Hepatocyte (in vitro differentiated cells): ENCODE data around the gene FBLN1. TPM values are rescaled to one million over a fixed set of nuclear protein-coding genes. Genes with fewer than 3 reads are reported as not detected.
A peak's percentile ranks its signal among the peaks of the same experiment; 100 is the strongest.
"Not testable (repeated sequence)": the region's sequence is repeated elsewhere in the genome, so short reads cannot be mapped to it uniquely, and the experiment has no call there.

Experiments
- DNase-seq: peaks from one replicate; pipeline ENCODE4 v3.0.0-alpha.2; 2016; ENCODE audit warnings: low spot score
- H2AFZ ChIP-seq: fragments of 200-600 bp; sonication (generic); 2 replicates; pipeline ENCODE4 v1.6.0; 2016; ENCODE audit warnings: antibody characterized with exemption, mild to moderate bottlenecking
- H3K27ac ChIP-seq: fragments of 200-600 bp; sonication (generic); 2 replicates; pipeline ENCODE4 v1.5.1; 2016; ENCODE audit warnings: mild to moderate bottlenecking
- H3K27me3 ChIP-seq: fragments of 200-600 bp; sonication (generic); 2 replicates; pipeline ENCODE4 v1.6.1; 2016
- H3K36me3 ChIP-seq: fragments of 200-600 bp; sonication (generic); replicated peaks from 2 replicates; pipeline ENCODE4 v1.5.1; 2016; ENCODE audit warnings: low read depth; ENCODE audit not compliant: insufficient read depth
- H3K4me1 ChIP-seq: fragments of 200-600 bp; sonication (generic); 2 replicates; pipeline ENCODE4 v1.5.1; 2016; ENCODE audit warnings: mild to moderate bottlenecking, moderate library complexity; ENCODE audit not compliant: insufficient read depth
- H3K4me2 ChIP-seq: fragments of 200-600 bp; sonication (generic); 2 replicates; pipeline ENCODE4 v1.6.0; 2016
- H3K4me3 ChIP-seq: fragments of 200-600 bp; sonication (generic); 2 replicates; pipeline ENCODE4 v1.5.1; 2016; ENCODE audit warnings: mild to moderate bottlenecking
- H3K79me2 ChIP-seq: fragments of 200-600 bp; sonication (generic); 2 replicates; pipeline ENCODE4 v1.6.0; 2017; ENCODE audit warnings: mild to moderate bottlenecking
- H3K9me2 ChIP-seq: fragments of 200-600 bp; sonication (generic); replicated peaks from 2 replicates; pipeline ENCODE4 v1.6.0; 2017; ENCODE audit warnings: mild to moderate bottlenecking; ENCODE audit not compliant: insufficient read depth
- H3K9me3 ChIP-seq: fragments of 200-600 bp; sonication (generic); 2 replicates; pipeline ENCODE4 v1.5.1; 2016; ENCODE audit warnings: low read depth, mild to moderate bottlenecking
- H4K20me1 ChIP-seq: fragments of 200-600 bp; sonication (generic); 2 replicates; pipeline ENCODE4 v1.6.0; 2016; ENCODE audit warnings: mild to moderate bottlenecking; ENCODE audit not compliant: insufficient read depth, poor library complexity, severe bottlenecking
- EZH2 ChIP-seq: fragments of 200-600 bp; sonication (generic); IDR thresholded peaks from 2 replicates; pipeline ENCODE4 v1.6.1; 2016; ENCODE audit warnings: antibody characterized with exemption, mild to moderate bottlenecking, borderline replicate concordance
- EZH2phosphoT487 ChIP-seq: fragments of 200-600 bp; sonication (generic); IDR thresholded peaks from one replicate; pipeline ENCODE4 v1.6.1; 2018; ENCODE audit warnings: antibody characterized with exemption, mild to moderate bottlenecking, low read depth, moderate library complexity; ENCODE audit not compliant: unreplicated experiment, severe bottlenecking
- WGBS: methylation state at CpG from one replicate; pipeline ENCODE4 v1.1.6; 2016; ENCODE audit warnings: low lambda C conversion rate; ENCODE audit errors: missing lambda C conversion rate; 5-methylcytosine and 5-hydroxymethylcytosine counted together
- polyA plus RNA-seq: library from polyadenylated mRNA; unstranded; fragments of >200 nt; fragmentation: Nextera tagmentation; extraction: Ambion mirVana; gene quantifications from 2 replicates; pipeline ENCODE4 v1.2.1, GENCODE V29; 2016
- total RNA-seq: library from RNA; depleted of rRNA; stranded (reverse); fragments of >200 nt; gene quantifications from 2 replicates; pipeline ENCODE4 v1.2.3, GENCODE V29; 2014
- TF ChIP-seq, protein P1 (sequence below): fragments of 200-600 bp; sonication (generic); IDR thresholded peaks from 2 replicates; pipeline ENCODE4 v1.5.1; 2016; ENCODE audit warnings: antibody characterized with exemption, mild to moderate bottlenecking; ENCODE audit not compliant: poor library complexity

Gene FBLN1
- total and polyA plus RNA-seq, 2 experiments from 2014 or later = 201 to 669 TPM

DNA sequence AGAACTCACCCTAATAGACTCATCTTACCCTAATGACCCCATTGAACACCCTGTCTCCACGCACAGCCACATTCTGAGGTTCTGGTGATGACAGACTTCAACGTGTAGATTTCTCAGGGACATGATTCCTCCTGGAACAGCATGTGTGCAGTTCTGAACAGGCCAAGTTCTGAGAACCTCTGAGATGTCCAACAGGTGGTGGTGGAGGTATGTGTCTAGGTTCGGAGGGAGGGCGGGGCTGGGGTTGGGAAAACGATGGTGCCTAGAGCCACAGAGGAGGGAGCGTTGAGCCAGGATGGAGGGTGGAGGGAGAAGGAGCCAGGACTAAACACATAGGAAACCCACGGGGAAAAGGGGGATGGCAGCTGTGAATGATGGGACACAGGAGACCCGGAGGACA, 43.4 kb upstream of the FBLN1 start:
- no peak for DNase-seq
- no peaks in the 10 kb centered on the region for H3K9me3 ChIP-seq
- H4K20me1 ChIP-seq = no peaks in the 10 kb centered on the region
- H3K9me2 ChIP-seq = no peaks in the 10 kb centered on the region
- TF ChIP-seq EZH2 (no peak), EZH2phosphoT487 (no peak)
- TF ChIP-seq, protein P1, sequence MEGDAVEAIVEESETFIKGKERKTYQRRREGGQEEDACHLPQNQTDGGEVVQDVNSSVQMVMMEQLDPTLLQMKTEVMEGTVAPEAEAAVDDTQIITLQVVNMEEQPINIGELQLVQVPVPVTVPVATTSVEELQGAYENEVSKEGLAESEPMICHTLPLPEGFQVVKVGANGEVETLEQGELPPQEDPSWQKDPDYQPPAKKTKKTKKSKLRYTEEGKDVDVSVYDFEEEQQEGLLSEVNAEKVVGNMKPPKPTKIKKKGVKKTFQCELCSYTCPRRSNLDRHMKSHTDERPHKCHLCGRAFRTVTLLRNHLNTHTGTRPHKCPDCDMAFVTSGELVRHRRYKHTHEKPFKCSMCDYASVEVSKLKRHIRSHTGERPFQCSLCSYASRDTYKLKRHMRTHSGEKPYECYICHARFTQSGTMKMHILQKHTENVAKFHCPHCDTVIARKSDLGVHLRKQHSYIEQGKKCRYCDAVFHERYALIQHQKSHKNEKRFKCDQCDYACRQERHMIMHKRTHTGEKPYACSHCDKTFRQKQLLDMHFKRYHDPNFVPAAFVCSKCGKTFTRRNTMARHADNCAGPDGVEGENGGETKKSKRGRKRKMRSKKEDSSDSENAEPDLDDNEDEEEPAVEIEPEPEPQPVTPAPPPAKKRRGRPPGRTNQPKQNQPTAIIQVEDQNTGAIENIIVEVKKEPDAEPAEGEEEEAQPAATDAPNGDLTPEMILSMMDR = no peak
- no peak overlapping the region for H3K4me3 ChIP-seq
- H3K27me3 ChIP-seq = no peaks in the 10 kb centered on the region
- peaks cover 23% of the 10 kb centered on the region for H3K4me1 ChIP-seq
- peak overlapping the region; percentile 87 for H3K27ac ChIP-seq
- H3K36me3 ChIP-seq = no peaks in the 10 kb centered on the region
- WGBS = 94% methylated on average over 8 of the region's 8 CpGs
- H3K4me2 ChIP-seq = no peak overlapping the region
- H3K79me2 ChIP-seq = no peaks in the 10 kb centered on the region
- H2AFZ ChIP-seq = no peak overlapping the region

DNA sequence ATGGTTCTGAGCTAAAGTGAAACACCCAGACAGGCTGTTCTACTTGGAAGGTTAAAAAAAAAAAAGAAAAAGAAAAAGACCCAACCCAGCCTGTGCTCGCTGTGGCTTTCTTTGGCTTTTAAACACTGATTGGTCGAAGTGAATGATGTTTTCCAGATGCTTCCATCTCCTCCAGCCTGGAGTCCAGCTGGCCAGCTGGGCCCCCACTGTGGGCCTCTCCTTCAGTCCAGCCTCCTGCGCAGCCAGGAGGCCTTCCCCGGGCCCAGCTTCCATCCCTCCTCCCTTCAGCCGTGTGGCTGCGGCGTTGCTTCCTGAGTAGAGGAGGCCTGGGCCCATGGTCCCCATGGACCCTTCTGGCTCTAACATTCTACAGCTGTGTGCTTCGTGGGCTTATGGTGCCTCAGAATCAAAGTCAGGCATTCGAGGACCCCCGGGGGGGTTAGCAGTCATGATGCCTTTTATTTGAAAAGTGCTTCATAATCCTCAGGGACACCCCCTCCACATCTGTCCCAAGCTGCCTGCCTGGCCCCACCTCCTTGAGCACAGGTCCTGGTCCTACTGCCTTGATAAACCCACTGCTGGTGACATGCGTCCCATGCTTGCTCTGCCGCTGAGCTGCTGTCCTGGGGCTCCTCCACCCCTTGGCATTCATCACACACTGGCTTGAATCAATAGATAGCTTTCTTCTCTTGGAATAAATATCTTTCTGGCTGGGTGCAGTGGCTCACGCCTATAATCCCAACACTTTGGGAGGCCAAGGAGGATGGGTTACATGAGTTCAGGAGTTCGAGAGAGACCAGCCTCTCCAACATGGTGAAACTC, 42.2 kb upstream of the FBLN1 start:
- 55% methylated on average over 14 of the region's 14 CpGs for WGBS

DNA sequence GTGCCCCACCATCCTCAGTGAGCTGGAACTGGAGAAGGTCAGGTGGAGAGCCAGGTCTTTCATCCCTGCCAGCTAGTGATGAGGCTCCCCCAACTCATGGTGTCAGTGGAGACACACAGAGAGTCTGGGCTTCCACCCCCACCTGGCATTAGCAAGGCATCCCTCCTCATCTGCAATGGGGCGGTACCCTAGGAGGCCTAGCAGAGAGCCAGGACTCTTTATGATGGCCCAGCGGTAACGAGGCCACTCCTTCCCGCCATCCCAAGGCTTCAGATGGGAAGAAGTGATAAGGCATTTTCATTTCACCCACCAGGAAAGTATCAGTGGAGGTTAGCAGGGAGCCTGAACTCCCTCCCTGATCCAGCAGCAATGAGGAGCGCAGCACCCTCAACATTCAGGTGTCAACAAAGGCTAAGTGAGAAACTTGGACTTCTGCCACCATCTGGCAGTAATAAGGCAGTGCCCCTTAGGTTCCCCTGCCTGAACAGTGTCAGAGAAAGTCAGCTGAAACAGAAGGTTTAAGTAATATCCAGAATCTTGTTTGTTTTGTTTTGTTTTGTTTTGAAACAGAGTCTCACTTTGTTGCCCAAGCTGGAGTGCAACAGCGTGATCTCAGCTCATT, 40.5 kb upstream of the FBLN1 start:
- peak; percentile 56 for DNase-seq
- no peaks in the 10 kb centered on the region for H4K20me1 ChIP-seq
- H3K79me2 ChIP-seq = no peaks in the 10 kb centered on the region
- TF ChIP-seq EZH2 (no peak), EZH2phosphoT487 (no peak)
- TF ChIP-seq, protein P1 = peak; percentile 28
- H3K27ac ChIP-seq = no peak overlapping the region
- no peaks in the 10 kb centered on the region for H3K9me2 ChIP-seq
- peaks cover 13% of the 10 kb centered on the region for H3K4me1 ChIP-seq
- H2AFZ ChIP-seq = no peak overlapping the region
- no peak overlapping the region for H3K4me3 ChIP-seq
- no peak overlapping the region for H3K4me2 ChIP-seq
- 90% methylated on average over 6 of the region's 6 CpGs for WGBS
- no peaks in the 10 kb centered on the region for H3K27me3 ChIP-seq
- no peaks in the 10 kb centered on the region for H3K36me3 ChIP-seq
- H3K9me3 ChIP-seq = no peaks in the 10 kb centered on the region

More for the DNA sequence above, 42.2 kb upstream of the FBLN1 start:
- Histone ChIP-seq H3K4me2 (peak overlapping the region; percentile 46), H3K79me2 (no peaks in the 10 kb centered on the region), H2AFZ (no peak overlapping the region), H3K9me3 (no peaks in the 10 kb centered on the region), H3K36me3 (no peaks in the 10 kb centered on the region), H3K4me3 (no peak overlapping the region), H3K27ac (peak overlapping the region; percentile 87), H3K4me1 (peaks cover 13% of the 10 kb centered on the region), H4K20me1 (no peaks in the 10 kb centered on the region), H3K9me2 (no peaks in the 10 kb centered on the region), H3K27me3 (no peaks in the 10 kb centered on the region)
- peak; percentile 82 for DNase-seq
- TF ChIP-seq, protein P1 = no peak
- TF ChIP-seq EZH2 (no peak), EZH2phosphoT487 (no peak)

DNA sequence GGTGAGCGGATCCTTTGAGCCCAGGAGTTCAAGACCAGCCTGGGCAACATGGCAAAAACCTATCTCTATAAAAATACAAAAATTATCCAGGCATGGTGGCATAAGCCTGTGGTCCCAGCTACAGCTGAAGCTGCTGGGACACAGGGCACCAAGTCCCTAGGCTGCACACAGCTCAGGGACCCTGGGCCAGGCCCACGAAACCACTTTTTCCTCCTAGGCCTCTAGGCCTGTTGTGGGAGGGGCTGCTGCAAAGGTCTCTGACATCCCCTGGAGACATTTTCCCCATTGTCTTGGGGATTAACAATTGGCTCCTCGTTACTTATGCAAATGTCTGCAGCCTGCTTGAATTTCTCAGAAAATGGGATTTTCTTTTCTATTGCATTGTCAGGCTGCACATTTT, 39.0 kb upstream of the FBLN1 start:
- H3K4me2 ChIP-seq, H2AFZ ChIP-seq, H3K4me3 ChIP-seq, H3K79me2 ChIP-seq, H3K9me3 ChIP-seq, H3K27ac ChIP-seq, H3K27me3 ChIP-seq, DNase-seq, H3K36me3 ChIP-seq, H3K9me2 ChIP-seq, H4K20me1 ChIP-seq: not testable (repeated sequence)
- peaks cover 13% of the 10 kb centered on the region for H3K4me1 ChIP-seq
- 96% methylated on average over 3 of the region's 3 CpGs for WGBS
